ENCODE data around the gene KIF13A.
"Not testable (repeated sequence)": the region's sequence is repeated elsewhere in the genome, so short reads cannot be mapped to it uniquely, and the experiment has no call there.

DNA sequence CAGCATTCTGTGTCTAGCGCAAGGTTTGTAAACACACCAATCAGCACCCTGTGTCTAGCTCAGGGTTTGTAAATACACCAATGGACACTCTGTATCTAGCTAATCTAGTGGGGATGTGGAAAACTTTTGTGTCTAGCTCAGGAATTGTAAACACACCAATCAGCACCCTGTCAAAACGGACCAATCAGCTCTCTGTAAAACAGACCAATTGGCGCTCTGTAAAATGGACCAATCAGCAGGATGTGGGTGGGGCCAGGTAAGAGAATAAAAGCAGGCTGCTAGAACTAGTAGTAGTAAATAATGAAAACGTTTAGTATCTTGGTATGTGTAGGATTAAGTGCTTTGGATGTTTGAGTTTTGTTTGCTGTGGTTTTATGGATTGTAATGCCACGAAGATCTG lies 33.1 kb upstream of the KIF13A start:
- TF ChIP-seq, protein P1, sequence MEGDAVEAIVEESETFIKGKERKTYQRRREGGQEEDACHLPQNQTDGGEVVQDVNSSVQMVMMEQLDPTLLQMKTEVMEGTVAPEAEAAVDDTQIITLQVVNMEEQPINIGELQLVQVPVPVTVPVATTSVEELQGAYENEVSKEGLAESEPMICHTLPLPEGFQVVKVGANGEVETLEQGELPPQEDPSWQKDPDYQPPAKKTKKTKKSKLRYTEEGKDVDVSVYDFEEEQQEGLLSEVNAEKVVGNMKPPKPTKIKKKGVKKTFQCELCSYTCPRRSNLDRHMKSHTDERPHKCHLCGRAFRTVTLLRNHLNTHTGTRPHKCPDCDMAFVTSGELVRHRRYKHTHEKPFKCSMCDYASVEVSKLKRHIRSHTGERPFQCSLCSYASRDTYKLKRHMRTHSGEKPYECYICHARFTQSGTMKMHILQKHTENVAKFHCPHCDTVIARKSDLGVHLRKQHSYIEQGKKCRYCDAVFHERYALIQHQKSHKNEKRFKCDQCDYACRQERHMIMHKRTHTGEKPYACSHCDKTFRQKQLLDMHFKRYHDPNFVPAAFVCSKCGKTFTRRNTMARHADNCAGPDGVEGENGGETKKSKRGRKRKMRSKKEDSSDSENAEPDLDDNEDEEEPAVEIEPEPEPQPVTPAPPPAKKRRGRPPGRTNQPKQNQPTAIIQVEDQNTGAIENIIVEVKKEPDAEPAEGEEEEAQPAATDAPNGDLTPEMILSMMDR (IDR thresholded peaks at IDR 0.05) = not testable (repeated sequence)
- not testable (repeated sequence) for TF ChIP-seq POLR2A (IDR thresholded peaks at IDR 0.05)

All from prostate gland (tissue), 2 donors.